Measurements from ENCODE around the gene SLC18A3.

Gene SLC18A3

GRCh38 chr10:49596836-49597235 lies 13.3 kb upstream of the SLC18A3 start:
- DNase-seq, result no peak

GRCh38 chr10:49597426-49598163 lies 12.5 kb upstream of the SLC18A3 start:
- no peak for DNase-seq

- no peak for DNase-seq
Observed at GRCh38 chr10:49598164-49598856, 11.8 kb upstream of the SLC18A3 start.

GRCh38 chr10:49598986-49599385 lies 11.1 kb upstream of the SLC18A3 start:
- DNase-seq, result no peak

- no peak for DNase-seq
Observed at GRCh38 chr10:49599546-49599945, 10.6 kb upstream of the SLC18A3 start.

- DNase-seq, result no peak
Observed at GRCh38 chr10:49600046-49600445, 10.1 kb upstream of the SLC18A3 start.

GRCh38 chr10:49600781-49601400 lies 9.2 kb upstream of the SLC18A3 start:
- no peak for DNase-seq

- no peak for DNase-seq
Observed at GRCh38 chr10:49601857-49602256, 8.3 kb upstream of the SLC18A3 start.

GRCh38 chr10:49602380-49603023 lies 7.6 kb upstream of the SLC18A3 start:
- DNase-seq, result no peak

- no peak for DNase-seq
Observed at GRCh38 chr10:49605216-49605938, 4.7 kb upstream of the SLC18A3 start.

GRCh38 chr10:49605939-49606509 lies 4.1 kb upstream of the SLC18A3 start:
- no peak for DNase-seq

GRCh38 chr10:49606981-49607535 lies 3.1 kb upstream of the SLC18A3 start:
- DNase-seq, result peak; percentile 80

GRCh38 chr10:49608166-49609005 lies 1.7 kb upstream of the SLC18A3 start:
- DNase-seq, result no peak

GRCh38 chr10:49609006-49609282 lies 1.2 kb upstream of the SLC18A3 start:
- no peak for DNase-seq

GRCh38 chr10:49609283-49610113 lies 612 bp upstream of the SLC18A3 start:
- no peak for DNase-seq

GRCh38 chr10:49610458-49611165 lies 502 bp downstream of the SLC18A3 start:
- no peak for DNase-seq

GRCh38 chr10:49611166-49611815 lies 1.2 kb downstream of the SLC18A3 start:
- DNase-seq, result no peak

GRCh38 chr10:49611816-49612512 lies 1.9 kb downstream of the SLC18A3 start:
- DNase-seq, result no peak

Measured in stimulated activated CD8-positive, alpha-beta memory T cell treated with anti-CD3 and anti-CD28 coated beads, Interleukin-4, amount 100 ng/mL, for 48 hours (primary cell).